GM12878 (cell line): ENCODE results near the gene RPL10A. TPM values are rescaled to one million over a fixed set of nuclear protein-coding genes. Genes with fewer than 3 reads are reported as not detected.

Experiments
- ATAC-seq: fragments of 200-7000 bp; cut with Tn5 transposase; 3 replicates; pipeline ENCODE4 v1.9.1; 2020; ENCODE audit warnings: mild to moderate bottlenecking, moderate library complexity
- BruUV-seq: library from RNA; stranded (reverse); fragments of 400-500 nt; replicated peaks from 2 replicates; lab custom pipeline; 2021; lab: Mats Ljungman, UMichigan
- CTCF ChIA-PET: fragments of 300-600 bp; sonication (Branson Sonifier 250); formaldehyde crosslinking; extraction: SDS; loops from one replicate; lab custom pipeline; 2021; ENCODE audit warnings: inconsistent platforms; lab: Yijun Ruan, JAX
- POLR2A ChIA-PET: fragments of 350-600 bp; formaldehyde crosslinking; extraction: SDS; loops from one replicate; lab custom pipeline; 2021; ENCODE audit warnings: inconsistent platforms; lab: Charles Lee
- RAD21 ChIA-PET: fragments of 300-600 bp; sonication (Branson Sonifier 250); formaldehyde crosslinking; loops from one replicate; lab custom pipeline; 2023; ENCODE audit warnings: antibody characterized with exemption; ENCODE audit not compliant: unreplicated experiment; lab: Charles Lee
- SMC1A ChIA-PET: fragments of 300-600 bp; sonication (Branson Sonifier 250); formaldehyde crosslinking; loops from one replicate; lab custom pipeline; 2023; ENCODE audit not compliant: unreplicated experiment, uncharacterized antibody; lab: Charles Lee
- DNase-seq: peaks from one replicate; pipeline ENCODE4 v3.0.0-alpha.2; 2011; ENCODE audit warnings: low read depth, low spot score
- FAIRE-seq: peaks from 3 replicates; lab custom pipeline; 2011; peaks lifted over from hg19 to GRCh38; lab: Jason Lieb, UNC
- H2AFZ ChIP-seq: 2 replicates; pipeline ENCODE4 v1.6.0; 2011; ENCODE audit warnings: low read depth, low read length, control low read depth; ENCODE audit not compliant: control insufficient read depth
- H3K27ac ChIP-seq: 2 replicates; pipeline ENCODE4 v1.5.1; 2011; ENCODE audit warnings: control low read depth; ENCODE audit not compliant: control insufficient read depth, insufficient read depth
- H3K27me3 ChIP-seq, 2 experiments: replicated peaks in 1 of 2; 2 replicates each; pipeline versions ENCODE4 v1.6.0 to v1.6.1; 2011; ENCODE audit warnings: low read length in 1 of 2; ENCODE audit not compliant: control insufficient read depth in 2 of 2, insufficient read depth in 2 of 2
- H3K36me3 ChIP-seq, 2 experiments: 2 replicates each; pipeline ENCODE4 v1.5.1; 2011; ENCODE audit warnings: low read length in 1 of 2; ENCODE audit not compliant: control insufficient read depth in 2 of 2, insufficient read depth in 2 of 2
- H3K4me1 ChIP-seq: 2 replicates; pipeline ENCODE4 v1.6.1; 2011; ENCODE audit warnings: mild to moderate bottlenecking, low read length, moderate library complexity, mixed read lengths; ENCODE audit not compliant: control insufficient read depth, insufficient read depth
- H3K4me2 ChIP-seq: 2 replicates; pipeline ENCODE4 v1.6.0; 2011; ENCODE audit warnings: control low read depth; ENCODE audit not compliant: control insufficient read depth, insufficient read depth
- H3K4me3 ChIP-seq: fragments of 200-600 bp; sonication (generic); 2 replicates; pipeline ENCODE4 v1.5.1; 2016
- H3K79me2 ChIP-seq: 2 replicates; pipeline ENCODE4 v1.6.0; 2011; ENCODE audit warnings: low read length; ENCODE audit not compliant: control insufficient read depth, insufficient read depth
- H3K9ac ChIP-seq: 2 replicates; pipeline ENCODE4 v1.8.0; 2011; ENCODE audit warnings: low read length, control low read depth, mixed read lengths; ENCODE audit not compliant: control insufficient read depth, insufficient read depth
- H3K9me3 ChIP-seq: replicated peaks from 3 replicates; pipeline ENCODE4 v1.5.1; 2011; ENCODE audit warnings: mild to moderate bottlenecking, low read length; ENCODE audit not compliant: control insufficient read depth, insufficient read depth
- H4K20me1 ChIP-seq: 2 replicates; pipeline ENCODE4 v1.6.0; 2011; ENCODE audit not compliant: control insufficient read depth, insufficient read depth
- BCL3 ChIP-seq: IDR thresholded peaks from 2 replicates; pipeline ENCODE4 v1.6.1; 2011; ENCODE audit warnings: borderline replicate concordance, low read depth, mild to moderate bottlenecking, moderate library complexity, low read length; ENCODE audit not compliant: insufficient read depth, poor library complexity, severe bottlenecking
- CREB1 ChIP-seq: IDR thresholded peaks from 2 replicates; pipeline ENCODE4 v1.6.1; 2012; ENCODE audit warnings: low read depth, mild to moderate bottlenecking, inconsistent platforms
- EED ChIP-seq: sonication (generic); IDR thresholded peaks from 2 replicates; pipeline ENCODE4 v1.6.1; 2016; ENCODE audit warnings: antibody characterized with exemption, low read depth
- FOXK2 ChIP-seq: fragments of 450-650 bp; IDR thresholded peaks from 2 replicates; pipeline ENCODE4 v1.6.1; 2017; ENCODE audit warnings: mild to moderate bottlenecking, moderate library complexity
- FOXM1 ChIP-seq: IDR thresholded peaks from 2 replicates; pipeline ENCODE4 v1.6.1; 2012; ENCODE audit warnings: low read depth, mild to moderate bottlenecking, inconsistent platforms, low read length, moderate library complexity
- GATAD2B ChIP-seq: fragments of 450-650 bp; conservative IDR thresholded peaks from 2 replicates; pipeline ENCODE4 v1.6.1; 2017; ENCODE audit warnings: low read depth, mild to moderate bottlenecking, moderate library complexity
- HDGF ChIP-seq: fragments of 450-650 bp; IDR thresholded peaks from 2 replicates; pipeline ENCODE4 v1.6.1; 2016; ENCODE audit warnings: antibody characterized with exemption
- KAT2A ChIP-seq: conservative IDR thresholded peaks from 2 replicates; pipeline ENCODE4 v1.6.1; 2011; ENCODE audit warnings: low read depth, low read length; ENCODE audit not compliant: control insufficient read depth
- KLF5 ChIP-seq: fragments of 450-650 bp; IDR thresholded peaks from 2 replicates; pipeline ENCODE4 v1.6.1; 2014; ENCODE audit warnings: mild to moderate bottlenecking; ENCODE audit not compliant: partially characterized antibody
- NBN ChIP-seq: fragments of 450-650 bp; IDR thresholded peaks from 2 replicates; pipeline ENCODE4 v1.6.1; 2016
- NR2C2 ChIP-seq: IDR thresholded peaks from 2 replicates; pipeline ENCODE4 v1.6.1; 2011; ENCODE audit warnings: borderline replicate concordance, low read depth; ENCODE audit not compliant: control insufficient read depth, insufficient read length
- PAX5 ChIP-seq: IDR thresholded peaks from 2 replicates; pipeline ENCODE4 v1.6.1; 2011; ENCODE audit warnings: low read depth, low read length, borderline replicate concordance
- SMARCA5 ChIP-seq: fragments of 450-650 bp; IDR thresholded peaks from 2 replicates; pipeline ENCODE4 v1.6.1; 2017; ENCODE audit warnings: mild to moderate bottlenecking
- TARDBP ChIP-seq: IDR thresholded peaks from 2 replicates; pipeline ENCODE4 v1.6.1; 2016; ENCODE audit warnings: borderline replicate concordance
- TBL1XR1 ChIP-seq: IDR thresholded peaks from 2 replicates; pipeline ENCODE4 v1.6.1; 2012; ENCODE audit warnings: low read depth, low read length, improper control_type of control experiment
- ZBTB33 ChIP-seq: fragments of 450-650 bp; IDR thresholded peaks from 2 replicates; pipeline ENCODE4 v1.6.1; 2017; ENCODE audit warnings: mild to moderate bottlenecking
- WGBS: methylation state at CpG from one replicate; pipeline ENCODE4 v1.1.6; 2016; ENCODE audit warnings: low lambda C conversion rate; ENCODE audit not compliant: insufficient replicate concordance, insufficient coverage; ENCODE audit errors: missing lambda C conversion rate; 5-methylcytosine and 5-hydroxymethylcytosine counted together
- in situ Hi-C: fragments of 300-500 bp; cut with MboI; formaldehyde crosslinking; loops from 9 replicates; pipeline ENCODE4 v1.14.3; 2018; ENCODE audit warnings: mixed read lengths
- intact Hi-C: fragments of 100-400 bp; cut with micrococcal nuclease; formaldehyde crosslinking; loops from one replicate; pipeline ENCODE4 v1.14.2; 2022; ENCODE audit not compliant: unreplicated experiment
- polyA plus RNA-seq, 11 experiments: library from polyadenylated mRNA; depleted of rRNA in 4 of 11; unstranded in 6 of 11; stranded (reverse) in 5 of 11; fragments of >200 nt; fragmentation: Nextera tagmentation in 4 of 11; fragmentation: Illumina TruSeq in 1 of 11; extraction: Ambion mirVana in 4 of 11; extraction: Trizol in 1 of 11; gene quantifications; 1 replicate in 1 of 11; 2 replicates in 10 of 11; pipeline versions ENCODE4 v1.2.1 to v1.2.3, GENCODE V29; 2011 to 2016; ENCODE audit warnings: inconsistent platforms in 2 of 11, missing spikeins in 2 of 11, low read depth in 1 of 11
- total RNA-seq, 4 experiments: library from RNA; depleted of rRNA in 3 of 4; stranded (reverse); fragments of >200 nt in 3 of 4; fragmentation: Illumina TruSeq in 1 of 4; extraction: Trizol in 1 of 4; gene quantifications; 2 replicates each; pipeline versions ENCODE4 v1.2.1 to v1.2.3, GENCODE V29; 2013 to 2021
- TF ChIP-seq, protein P1 (sequence below): fragments of 450-650 bp; IDR thresholded peaks from 2 replicates; pipeline ENCODE4 v1.6.1; 2017; ENCODE audit warnings: antibody characterized with exemption, mild to moderate bottlenecking, moderate library complexity

RPL10A gene
- total and polyA plus RNA-seq, 10 of the 15 experiments (the other 5 are each of a cell fraction or from before 2014, with no cell fraction given): 833 to 4,029 (median 2,795) TPM

GRCh38 chr6:35457907-35458306 lies 10.3 kb upstream of the RPL10A start:
- WGBS: 91% methylated on average over 4 of the region's 4 CpGs
- Histone ChIP-seq H3K9ac (no peak overlapping the region), H3K4me2 (no peak overlapping the region), H3K4me3 (no peak overlapping the region), H3K4me1 (peaks cover 7% of the 10 kb centered on the region), H3K9me3 (no peaks in the 10 kb centered on the region), H3K27ac (no peak overlapping the region), H2AFZ (no peak overlapping the region), H3K79me2 (peaks cover 1% of the 10 kb centered on the region; the same call in 1 of the 2 replicates), H4K20me1 (no peaks in the 10 kb centered on the region), H3K27me3 (no peaks in the 10 kb centered on the region), H3K36me3 (peaks cover 2 to 10% of the 10 kb centered on the region in 2 experiments; a peak in 3 of 4 replicates)
- POLR2A ChIA-PET: no interaction called here
- DNase-seq: no peak
- CTCF ChIA-PET: interaction anchor here (0.9 to 1.6 kb wide), 5 partner anchors 8 to 113 kb away, joined by 3 to 6 read pairs (median 3); no protein-coding TSS in a partner anchor
- intact Hi-C loops: no loop called here
- BruUV-seq: no TSS peak
- no peak for FAIRE-seq
- RAD21 ChIA-PET: interaction anchor here (0.6 to 1.5 kb wide), 5 partner anchors 8 to 155 kb away, joined by 3 to 4 read pairs (median 3); partner anchors contain the start of gene PPARD
- in situ Hi-C loops: no loop called here
- no peak for TF ChIP-seq EED
- no peak for TF ChIP-seq NBN
- no peak for TF ChIP-seq BCL3
- TF ChIP-seq ZBTB33: no peak
- TF ChIP-seq HDGF: no peak
- no peak for TF ChIP-seq FOXK2
- no peak for TF ChIP-seq FOXM1
- TF ChIP-seq TARDBP: no peak
- no peak for TF ChIP-seq GATAD2B
- TF ChIP-seq TBL1XR1: no peak
- TF ChIP-seq, protein P1, sequence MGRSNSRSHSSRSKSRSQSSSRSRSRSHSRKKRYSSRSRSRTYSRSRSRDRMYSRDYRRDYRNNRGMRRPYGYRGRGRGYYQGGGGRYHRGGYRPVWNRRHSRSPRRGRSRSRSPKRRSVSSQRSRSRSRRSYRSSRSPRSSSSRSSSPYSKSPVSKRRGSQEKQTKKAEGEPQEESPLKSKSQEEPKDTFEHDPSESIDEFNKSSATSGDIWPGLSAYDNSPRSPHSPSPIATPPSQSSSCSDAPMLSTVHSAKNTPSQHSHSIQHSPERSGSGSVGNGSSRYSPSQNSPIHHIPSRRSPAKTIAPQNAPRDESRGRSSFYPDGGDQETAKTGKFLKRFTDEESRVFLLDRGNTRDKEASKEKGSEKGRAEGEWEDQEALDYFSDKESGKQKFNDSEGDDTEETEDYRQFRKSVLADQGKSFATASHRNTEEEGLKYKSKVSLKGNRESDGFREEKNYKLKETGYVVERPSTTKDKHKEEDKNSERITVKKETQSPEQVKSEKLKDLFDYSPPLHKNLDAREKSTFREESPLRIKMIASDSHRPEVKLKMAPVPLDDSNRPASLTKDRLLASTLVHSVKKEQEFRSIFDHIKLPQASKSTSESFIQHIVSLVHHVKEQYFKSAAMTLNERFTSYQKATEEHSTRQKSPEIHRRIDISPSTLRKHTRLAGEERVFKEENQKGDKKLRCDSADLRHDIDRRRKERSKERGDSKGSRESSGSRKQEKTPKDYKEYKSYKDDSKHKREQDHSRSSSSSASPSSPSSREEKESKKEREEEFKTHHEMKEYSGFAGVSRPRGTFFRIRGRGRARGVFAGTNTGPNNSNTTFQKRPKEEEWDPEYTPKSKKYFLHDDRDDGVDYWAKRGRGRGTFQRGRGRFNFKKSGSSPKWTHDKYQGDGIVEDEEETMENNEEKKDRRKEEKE: no peak
- TF ChIP-seq NR2C2: no peak
- TF ChIP-seq KLF5: no peak
- TF ChIP-seq SMARCA5: no peak
- TF ChIP-seq KAT2A: no peak
- no peak for TF ChIP-seq PAX5
- TF ChIP-seq CREB1: no peak
- no peak for ATAC-seq
- SMC1A ChIA-PET: interaction anchor here (1.2 to 1.5 kb wide), 3 partner anchors 10 to 14 kb away, joined by 3 to 4 read pairs (median 3); partner anchors contain the start of gene RPL10A
